Measurements from ENCODE around the gene SRL.

GRCh38 chr16:4225075-4225474 lies 16.8 kb downstream of the SRL start:
- no peak for TF ChIP-seq POLR2AphosphoS5 (IDR thresholded peaks at IDR 0.05; ENCODE audit: borderline replicate concordance, low read depth, low read length)
- no peak for TF ChIP-seq EZH2 (IDR thresholded peaks at IDR 0.05)
